Prostate gland (tissue), 2 donors: ENCODE results near the gene ADAMTSL2. TPM values are rescaled to one million over a fixed set of nuclear protein-coding genes. Genes with fewer than 3 reads are reported as not detected.

Experiments
- DNase-seq: peaks from one replicate; pipeline ENCODE4 v3.0.0-alpha.2; 2019; ENCODE audit warnings: low spot score
- H3K27ac ChIP-seq, 2 donors: fragments of 200-600 bp; sonication (generic); 2 replicates each; pipeline ENCODE4 v1.5.1; 2017 to 2019
- H3K27me3 ChIP-seq: fragments of 200-600 bp; sonication (generic); replicated peaks from 2 replicates; pipeline ENCODE4 v1.5.1; 2019; ENCODE audit not compliant: insufficient read depth
- H3K36me3 ChIP-seq, 2 donors: fragments of 200-600 bp; sonication (generic); 1 replicate in 1 of 2; 2 replicates in 1 of 2; pipeline versions ENCODE4 v1.5.1 to v1.8.1; 2017 to 2019
- H3K4me1 ChIP-seq: fragments of 200-600 bp; sonication (generic); replicated peaks from 2 replicates; pipeline ENCODE4 v1.5.1; 2019
- H3K4me3 ChIP-seq, 2 donors: fragments of 200-600 bp; sonication (generic); 2 replicates each; pipeline ENCODE4 v1.5.1; 2017 to 2019
- H3K9me3 ChIP-seq: fragments of 200-600 bp; sonication (generic); 2 replicates; pipeline ENCODE4 v1.5.1; 2017
- POLR2A ChIP-seq: fragments of 450-650 bp; IDR thresholded peaks from one replicate; pipeline ENCODE4 v1.6.1; 2016; ENCODE audit warnings: antibody characterized with exemption, mild to moderate bottlenecking
- POLR2AphosphoS5 ChIP-seq: sonication (generic); formaldehyde crosslinking; IDR thresholded peaks from one replicate; pipeline ENCODE4 v1.6.1; 2017; ENCODE audit warnings: antibody characterized with exemption
- WGBS: methylation state at CpG from one replicate; pipeline ENCODE4 v1.1.5; 2018; 5-methylcytosine and 5-hydroxymethylcytosine counted together
- intact Hi-C: fragments of 100-400 bp; cut with DNase I; formaldehyde crosslinking; loops from one replicate; pipeline ENCODE4 v1.14.2; 2022
- total RNA-seq, 2 donors: library from RNA; depleted of rRNA; stranded (reverse); fragments of >200 nt; gene quantifications; one replicate each; pipeline ENCODE4 v1.1.0, GENCODE V29; 2016
- TF ChIP-seq, protein P1 (sequence below), 4 experiments: fragments of 200-600 bp in 2 of 4; fragments of 450-650 bp in 2 of 4; sonication (generic) in 2 of 4; IDR thresholded peaks; 1 replicate in 3 of 4; 2 replicates in 1 of 4; pipeline ENCODE4 v1.5.1; 2016 to 2019; ENCODE audit warnings: antibody characterized with exemption in 4 of 4, mild to moderate bottlenecking in 2 of 4, moderate library complexity in 2 of 4

The ADAMTSL2 gene
- total RNA-seq, 2 donors from 2014 or later, result 1.6 to 11.6 TPM

DNA sequence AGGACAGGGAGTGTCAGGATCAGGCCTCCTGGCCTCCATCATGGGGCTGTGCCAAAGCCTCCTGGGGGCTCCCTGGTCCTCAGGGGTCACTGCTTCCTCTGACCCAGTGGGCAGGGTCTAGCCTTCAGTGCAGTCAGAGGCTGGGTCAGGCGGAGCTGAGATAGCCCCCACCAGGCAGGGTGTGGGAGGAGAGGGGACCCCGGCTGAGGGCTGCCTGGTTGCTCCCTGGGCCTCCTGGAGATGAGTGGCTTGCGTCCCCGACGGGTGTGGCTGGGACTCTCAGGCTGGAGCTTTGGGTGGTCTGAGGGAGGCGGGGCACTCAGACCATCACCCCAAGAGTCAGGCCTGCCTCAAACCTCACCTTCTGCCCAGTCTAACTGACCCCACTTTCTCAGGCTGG, 53.0 kb downstream of the ADAMTSL2 start:
- DNase-seq, result no peak
- 97% methylated on average over 6 of the region's 6 CpGs for WGBS
- TF ChIP-seq POLR2A, result no peak
- TF ChIP-seq, protein P1, sequence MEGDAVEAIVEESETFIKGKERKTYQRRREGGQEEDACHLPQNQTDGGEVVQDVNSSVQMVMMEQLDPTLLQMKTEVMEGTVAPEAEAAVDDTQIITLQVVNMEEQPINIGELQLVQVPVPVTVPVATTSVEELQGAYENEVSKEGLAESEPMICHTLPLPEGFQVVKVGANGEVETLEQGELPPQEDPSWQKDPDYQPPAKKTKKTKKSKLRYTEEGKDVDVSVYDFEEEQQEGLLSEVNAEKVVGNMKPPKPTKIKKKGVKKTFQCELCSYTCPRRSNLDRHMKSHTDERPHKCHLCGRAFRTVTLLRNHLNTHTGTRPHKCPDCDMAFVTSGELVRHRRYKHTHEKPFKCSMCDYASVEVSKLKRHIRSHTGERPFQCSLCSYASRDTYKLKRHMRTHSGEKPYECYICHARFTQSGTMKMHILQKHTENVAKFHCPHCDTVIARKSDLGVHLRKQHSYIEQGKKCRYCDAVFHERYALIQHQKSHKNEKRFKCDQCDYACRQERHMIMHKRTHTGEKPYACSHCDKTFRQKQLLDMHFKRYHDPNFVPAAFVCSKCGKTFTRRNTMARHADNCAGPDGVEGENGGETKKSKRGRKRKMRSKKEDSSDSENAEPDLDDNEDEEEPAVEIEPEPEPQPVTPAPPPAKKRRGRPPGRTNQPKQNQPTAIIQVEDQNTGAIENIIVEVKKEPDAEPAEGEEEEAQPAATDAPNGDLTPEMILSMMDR (IDR thresholded peaks at IDR 0.05), result no peak
- Histone ChIP-seq H3K4me1 (peaks cover 12% of the 10 kb centered on the region), H3K9me3 (no peaks in the 10 kb centered on the region), H3K27me3 (no peaks in the 10 kb centered on the region), H3K4me3 (no peak overlapping the region), H3K27ac (no peak overlapping the region), H3K36me3 (no peaks in the 10 kb centered on the region)
- intact Hi-C loops, result no loop called here

DNA sequence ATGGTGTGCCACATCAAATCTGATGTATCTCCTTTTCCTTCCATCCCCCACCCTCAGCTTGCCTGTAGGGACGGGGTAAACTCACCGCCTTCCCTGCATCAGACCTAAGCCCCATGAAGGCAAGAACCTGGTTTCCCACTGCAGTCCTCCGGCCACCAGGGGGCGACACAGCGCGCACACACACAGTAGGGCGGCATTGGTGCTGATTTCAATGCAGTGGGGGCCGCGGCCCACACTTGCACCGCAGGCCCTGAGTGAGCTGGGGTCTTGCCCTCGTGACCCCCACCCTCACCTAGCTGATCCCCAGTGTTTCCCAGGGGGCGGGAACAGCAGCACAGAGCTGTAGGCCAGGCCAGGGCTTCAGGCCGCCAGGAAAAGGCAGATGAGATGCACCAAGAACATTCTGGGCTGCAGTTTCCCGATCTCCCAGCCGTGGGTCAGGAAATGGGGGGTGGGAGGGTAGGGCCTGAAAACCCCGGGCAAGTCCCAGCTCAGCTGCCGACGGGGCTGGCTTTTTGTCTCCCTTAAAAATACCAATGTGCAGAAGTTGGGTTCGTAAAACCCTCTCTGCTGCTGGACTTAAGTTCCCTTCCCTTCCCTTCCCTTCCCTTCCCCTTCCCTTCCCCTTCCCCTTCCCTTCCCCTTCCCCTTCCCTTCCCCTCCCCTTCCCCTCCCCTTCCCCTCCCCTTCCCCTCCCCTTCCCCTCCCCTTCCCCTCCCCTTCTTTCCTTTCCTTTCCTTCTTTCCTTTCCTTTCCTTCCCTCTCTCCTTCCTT, 55.1 kb downstream of the ADAMTSL2 start:
- no peak for TF ChIP-seq POLR2A
- TF ChIP-seq, protein P1 (IDR thresholded peaks at IDR 0.05), result peak in 2 of 4 experiments; percentile 11 to 28
- no peaks in the 10 kb centered on the region for H3K9me3 ChIP-seq
- H3K4me3 ChIP-seq, result no peak overlapping the region
- no peaks in the 10 kb centered on the region for H3K36me3 ChIP-seq
- WGBS, result 45% methylated on average over 19 of the region's 19 CpGs
- peaks cover 9% of the 10 kb centered on the region for H3K4me1 ChIP-seq
- intact Hi-C loops, result no loop called here
- no peak for DNase-seq
- no peaks in the 10 kb centered on the region for H3K27me3 ChIP-seq
- H3K27ac ChIP-seq, result no peak overlapping the region

DNA sequence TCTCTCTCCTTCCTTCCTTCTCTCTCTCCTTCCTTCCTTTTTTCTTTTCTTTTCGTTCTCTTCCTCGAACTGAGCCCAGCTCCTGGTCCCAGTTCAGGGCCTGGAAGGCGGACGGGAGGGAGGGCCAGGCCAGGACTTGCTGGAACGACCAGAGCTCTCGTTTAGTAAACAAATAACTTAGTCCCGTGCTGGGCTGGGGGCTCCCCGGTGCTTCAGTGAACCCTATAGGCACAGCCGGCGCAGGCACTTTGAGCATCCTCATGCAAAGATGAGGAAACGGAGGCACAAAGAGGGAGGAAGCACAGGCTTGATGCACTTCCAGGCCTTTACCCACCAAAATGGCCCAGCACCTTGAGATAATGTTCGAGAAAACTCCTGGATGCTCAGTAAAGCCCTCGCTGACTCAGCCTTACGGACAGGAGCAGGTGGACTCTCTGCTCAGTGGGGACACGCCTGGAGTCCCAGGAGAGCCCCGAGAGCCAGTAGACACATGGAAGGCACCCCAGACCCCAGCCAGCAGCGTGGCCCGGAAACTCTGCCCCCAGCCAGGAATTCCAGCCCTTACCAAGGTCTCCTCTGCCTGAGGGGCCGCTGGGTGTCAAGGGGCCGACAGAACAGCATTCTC, 55.8 kb downstream of the ADAMTSL2 start:
- 64% methylated on average over 18 of the region's 20 CpGs for WGBS
- no peaks in the 10 kb centered on the region for H3K27me3 ChIP-seq
- no peaks in the 10 kb centered on the region for H3K9me3 ChIP-seq

DNA sequence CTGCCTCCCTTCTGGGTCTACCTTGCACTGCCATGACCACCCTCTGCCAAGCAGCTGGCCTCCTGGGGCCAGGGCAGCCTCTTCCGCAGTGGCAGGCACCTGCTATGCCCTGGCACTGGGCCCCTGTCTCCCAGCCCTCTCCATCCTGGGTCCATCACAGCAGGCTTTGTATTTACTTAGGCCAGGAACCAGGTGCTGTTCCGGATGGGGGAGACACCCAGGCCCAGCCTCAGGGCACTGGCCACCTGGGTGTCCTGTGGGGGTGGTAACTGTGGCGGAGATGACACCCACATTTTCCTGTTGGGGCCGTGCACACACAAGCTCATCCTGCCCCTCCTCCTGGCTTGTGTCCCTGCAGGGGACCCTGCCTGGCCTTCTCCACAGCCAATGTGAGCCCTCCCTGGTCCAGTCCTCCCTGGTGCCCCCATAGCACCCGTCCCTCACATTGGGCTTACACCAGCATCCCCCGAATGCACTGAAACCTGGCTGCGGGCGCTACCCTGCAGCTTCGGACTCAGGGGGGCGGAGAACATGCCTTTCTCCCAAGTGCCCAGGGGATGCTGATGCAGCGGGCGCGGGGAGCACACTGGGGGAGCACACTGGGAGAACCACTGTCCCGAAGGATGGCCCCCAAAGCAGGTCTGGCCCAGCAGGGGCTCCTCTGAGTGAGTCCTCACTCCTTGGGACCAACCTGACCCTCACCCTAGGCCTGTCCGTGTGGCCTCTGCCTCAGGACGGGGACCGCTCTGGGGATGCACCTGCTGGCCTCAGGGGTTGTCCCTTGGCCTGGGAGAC, 56.8 kb downstream of the ADAMTSL2 start:
- DNase-seq, result no peak
- H3K27me3 ChIP-seq, result no peaks in the 10 kb centered on the region

More for the DNA sequence above, 55.8 kb downstream of the ADAMTSL2 start:
- Histone ChIP-seq H3K27ac (no peak overlapping the region), H3K36me3 (no peaks in the 10 kb centered on the region), H3K4me3 (no peak overlapping the region), H3K4me1 (peaks cover 2% of the 10 kb centered on the region)
- intact Hi-C loops, result no loop called here
- DNase-seq, result no peak
- TF ChIP-seq, protein P1 (IDR thresholded peaks at IDR 0.05), result no peak
- TF ChIP-seq POLR2AphosphoS5 (no peak), POLR2A (no peak)

More for the DNA sequence above, 56.8 kb downstream of the ADAMTSL2 start:
- TF ChIP-seq POLR2A, result no peak
- TF ChIP-seq, protein P1 (IDR thresholded peaks at IDR 0.05), result no peak
- TF ChIP-seq POLR2AphosphoS5, result no peak
- no peaks in the 10 kb centered on the region for H3K36me3 ChIP-seq
- no peak overlapping the region for H3K4me3 ChIP-seq
- intact Hi-C loops, result no loop called here
- no peaks in the 10 kb centered on the region for H3K9me3 ChIP-seq
- WGBS, result 80% methylated on average over 17 of the region's 17 CpGs
- H3K4me1 ChIP-seq, result no peaks in the 10 kb centered on the region
- H3K27ac ChIP-seq, result no peak overlapping the region
